Endothelial cell of umbilical vein (primary cell): Measurements from ENCODE around the gene USP31.

ENCODE experiments used
- CTCF ChIP-seq, 2 donors: IDR thresholded peaks; 1 replicate in 1 of 2; 2 replicates in 1 of 2; pipeline ENCODE4 v1.5.1; 2011; ENCODE audit warnings: low read length in 2 of 2, mild to moderate bottlenecking in 2 of 2, moderate library complexity in 2 of 2, control low read depth in 1 of 2, inconsistent platforms in 1 of 2, low read depth in 1 of 2; ENCODE audit not compliant: insufficient read depth in 1 of 2; ENCODE audit errors: extremely low read depth in 1 of 2
- EZH2 ChIP-seq: IDR thresholded peaks from 2 replicates; pipeline ENCODE4 v1.6.1; 2012; ENCODE audit warnings: borderline replicate concordance, low read depth, mild to moderate bottlenecking, moderate library complexity, low read length, inconsistent platforms; ENCODE audit not compliant: severe bottlenecking
- FOS ChIP-seq: IDR thresholded peaks from 2 replicates; pipeline ENCODE4 v1.6.1; 2011; ENCODE audit warnings: mild to moderate bottlenecking, low read length, moderate library complexity, borderline replicate concordance; ENCODE audit not compliant: insufficient read depth
- GATA2 ChIP-seq: IDR thresholded peaks from 2 replicates; pipeline ENCODE4 v1.7.0; 2011; ENCODE audit warnings: low read depth, mild to moderate bottlenecking, moderate library complexity, mixed read lengths, low read length; ENCODE audit not compliant: insufficient read length, insufficient read depth
- JUN ChIP-seq: IDR thresholded peaks from 2 replicates; pipeline ENCODE4 v1.6.1; 2011; ENCODE audit warnings: borderline replicate concordance, low read depth; ENCODE audit not compliant: insufficient read length, insufficient read depth
- MAX ChIP-seq: IDR thresholded peaks from 2 replicates; pipeline ENCODE4 v1.6.1; 2011; ENCODE audit not compliant: insufficient read depth, insufficient read length
- MYC ChIP-seq: IDR thresholded peaks from one replicate; pipeline ENCODE4 v1.6.1; 2011; ENCODE audit warnings: mild to moderate bottlenecking, low read depth, low read length
- POLR2A ChIP-seq: IDR thresholded peaks from 2 replicates; pipeline ENCODE4 v1.6.1; 2012; ENCODE audit warnings: low read depth, mild to moderate bottlenecking, control low read depth, low read length
- POLR2AphosphoS5 ChIP-seq: IDR thresholded peaks from 2 replicates; pipeline ENCODE4 v1.6.1; 2012; ENCODE audit warnings: low read depth, mild to moderate bottlenecking, control low read depth, low read length, moderate library complexity; ENCODE audit not compliant: insufficient read depth

- no peak for TF ChIP-seq POLR2AphosphoS5
- no peak for TF ChIP-seq CTCF (IDR thresholded peaks at IDR 0.05; ENCODE audit: extremely low read depth in 1 of 2, insufficient read depth in 1 of 2, low read depth in 1 of 2, low read length in 2 of 2)
- TF ChIP-seq MAX, result no peak
- no peak for TF ChIP-seq POLR2A
- TF ChIP-seq MYC, result no peak
- TF ChIP-seq EZH2, result no peak
- TF ChIP-seq JUN, result no peak
- TF ChIP-seq FOS, result no peak
- no peak for TF ChIP-seq GATA2
These were observed 3.3 kb upstream of the USP31 start for GRCh38 chr16:23152386-23153178.
